Parathyroid adenoma (tissue), 2 donors: ENCODE measurements around the gene RAC3.

Experiments used
- H2AFZ ChIP-seq: fragments of 300-600 bp; sonication (generic); one replicate; pipeline ENCODE4 v1.7.0; 2017; ENCODE audit warnings: antibody characterized with exemption, mild to moderate bottlenecking
- H3K27ac ChIP-seq: fragments of 300-600 bp; sonication (generic); one replicate; pipeline ENCODE4 v1.7.0; 2017
- H3K27me3 ChIP-seq: fragments of 300-600 bp; sonication (generic); one replicate; pipeline ENCODE4 v1.7.0; 2017; ENCODE audit warnings: low read length; ENCODE audit not compliant: control insufficient read depth, insufficient read depth
- H3K36me3 ChIP-seq: fragments of 300-600 bp; sonication (generic); one replicate; pipeline ENCODE4 v1.7.0; 2017; ENCODE audit warnings: low read length; ENCODE audit not compliant: control insufficient read depth, insufficient read depth
- H3K4me1 ChIP-seq: fragments of 300-600 bp; sonication (generic); one replicate; pipeline ENCODE4 v1.7.0; 2017; ENCODE audit warnings: control low read depth
- H3K4me2 ChIP-seq: fragments of 300-600 bp; sonication (generic); one replicate; pipeline ENCODE4 v1.7.0; 2017; ENCODE audit warnings: low read length
- H3K4me3 ChIP-seq: fragments of 300-600 bp; sonication (generic); one replicate; pipeline ENCODE4 v1.7.0; 2017; ENCODE audit warnings: low read depth, low read length
- H3K79me2 ChIP-seq: fragments of 300-600 bp; sonication (generic); one replicate; pipeline ENCODE4 v1.7.0; 2017; ENCODE audit warnings: control low read depth
- H3K9ac ChIP-seq: fragments of 300-600 bp; sonication (generic); one replicate; pipeline ENCODE4 v1.7.0; 2017; ENCODE audit warnings: mild to moderate bottlenecking
- H3K9me3 ChIP-seq: fragments of 300-600 bp; sonication (generic); one replicate; pipeline ENCODE4 v1.7.0; 2017; ENCODE audit warnings: low read length; ENCODE audit not compliant: control insufficient read depth
- TF ChIP-seq, protein P1 (sequence below): fragments of 300-600 bp; sonication (generic); IDR thresholded peaks from one replicate; pipeline ENCODE4 v1.7.0; 2017; ENCODE audit warnings: antibody characterized with exemption, mild to moderate bottlenecking
- donor health status: primary hyperparathyroidism.

The RAC3 gene

DNA sequence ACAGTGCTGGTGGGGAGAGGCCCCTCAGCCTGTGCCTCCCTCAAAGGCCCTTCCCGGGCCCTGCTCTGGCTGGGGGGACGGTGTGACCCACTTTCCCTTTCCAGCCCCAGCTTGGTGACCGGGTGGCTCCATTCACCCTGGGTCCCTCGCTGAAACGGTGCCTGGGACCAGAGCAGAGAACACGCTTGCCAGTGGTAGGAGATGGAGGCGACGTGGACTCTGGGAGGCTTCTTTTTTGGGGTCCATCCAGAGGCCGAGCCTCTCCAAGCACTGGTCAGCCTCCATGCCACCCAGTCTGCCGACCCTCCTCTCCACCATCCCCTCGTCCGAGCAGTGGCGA, 16.5 kb upstream of the RAC3 start:
- Histone ChIP-seq H3K27ac (no peak overlapping the region), H3K79me2 (no peaks in the 10 kb centered on the region), H3K9me3 (no peaks in the 10 kb centered on the region), H3K9ac (no peak overlapping the region), H3K36me3 (no peaks in the 10 kb centered on the region), H2AFZ (no peak overlapping the region), H3K4me2 (no peak overlapping the region), H3K4me1 (no peaks in the 10 kb centered on the region), H3K4me3 (no peak overlapping the region), H3K27me3 (no peaks in the 10 kb centered on the region)
- TF ChIP-seq, protein P1, sequence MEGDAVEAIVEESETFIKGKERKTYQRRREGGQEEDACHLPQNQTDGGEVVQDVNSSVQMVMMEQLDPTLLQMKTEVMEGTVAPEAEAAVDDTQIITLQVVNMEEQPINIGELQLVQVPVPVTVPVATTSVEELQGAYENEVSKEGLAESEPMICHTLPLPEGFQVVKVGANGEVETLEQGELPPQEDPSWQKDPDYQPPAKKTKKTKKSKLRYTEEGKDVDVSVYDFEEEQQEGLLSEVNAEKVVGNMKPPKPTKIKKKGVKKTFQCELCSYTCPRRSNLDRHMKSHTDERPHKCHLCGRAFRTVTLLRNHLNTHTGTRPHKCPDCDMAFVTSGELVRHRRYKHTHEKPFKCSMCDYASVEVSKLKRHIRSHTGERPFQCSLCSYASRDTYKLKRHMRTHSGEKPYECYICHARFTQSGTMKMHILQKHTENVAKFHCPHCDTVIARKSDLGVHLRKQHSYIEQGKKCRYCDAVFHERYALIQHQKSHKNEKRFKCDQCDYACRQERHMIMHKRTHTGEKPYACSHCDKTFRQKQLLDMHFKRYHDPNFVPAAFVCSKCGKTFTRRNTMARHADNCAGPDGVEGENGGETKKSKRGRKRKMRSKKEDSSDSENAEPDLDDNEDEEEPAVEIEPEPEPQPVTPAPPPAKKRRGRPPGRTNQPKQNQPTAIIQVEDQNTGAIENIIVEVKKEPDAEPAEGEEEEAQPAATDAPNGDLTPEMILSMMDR, result no peak

DNA sequence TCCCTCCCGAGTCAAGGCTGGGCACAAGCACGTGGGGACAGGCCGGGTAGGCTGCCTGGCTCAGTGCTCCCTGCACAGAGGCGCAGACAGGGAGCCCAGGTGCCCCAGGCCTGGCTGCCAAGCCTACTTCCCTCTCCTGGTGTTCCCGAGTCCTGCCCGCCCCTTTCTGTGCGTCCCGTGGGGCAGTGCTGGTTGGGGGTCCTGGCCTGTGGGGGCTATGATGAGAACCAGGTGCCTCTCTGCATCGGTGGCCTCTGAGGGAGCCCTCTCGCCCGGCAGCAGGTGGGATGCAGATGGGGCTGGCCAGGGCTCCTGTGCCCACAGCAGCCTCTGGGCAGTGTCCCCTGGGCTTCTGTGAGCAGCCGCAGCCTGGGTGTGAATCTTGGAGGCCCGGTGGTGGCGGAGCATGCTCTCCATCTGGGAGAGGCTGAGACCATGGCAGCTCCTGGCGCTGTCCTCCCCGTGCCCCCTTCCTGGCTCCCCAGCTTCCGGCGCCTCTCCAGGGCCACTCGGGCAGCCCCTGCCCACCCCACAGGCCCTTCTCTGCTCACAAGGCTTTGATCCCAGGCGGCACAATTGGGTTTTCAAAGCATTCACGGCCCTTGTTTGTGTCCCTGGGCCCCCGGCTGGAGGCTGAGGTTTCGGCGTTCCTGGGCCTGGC, 16.0 kb upstream of the RAC3 start:
- H3K4me3 ChIP-seq, result no peak overlapping the region
- no peak overlapping the region for H3K9ac ChIP-seq
- no peaks in the 10 kb centered on the region for H3K36me3 ChIP-seq
- no peaks in the 10 kb centered on the region for H3K9me3 ChIP-seq
- TF ChIP-seq, protein P1, result no peak
- no peaks in the 10 kb centered on the region for H3K4me1 ChIP-seq
- H3K27ac ChIP-seq, result no peak overlapping the region
- no peak overlapping the region for H2AFZ ChIP-seq
- H3K27me3 ChIP-seq, result no peaks in the 10 kb centered on the region
- no peak overlapping the region for H3K4me2 ChIP-seq
- no peaks in the 10 kb centered on the region for H3K79me2 ChIP-seq

DNA sequence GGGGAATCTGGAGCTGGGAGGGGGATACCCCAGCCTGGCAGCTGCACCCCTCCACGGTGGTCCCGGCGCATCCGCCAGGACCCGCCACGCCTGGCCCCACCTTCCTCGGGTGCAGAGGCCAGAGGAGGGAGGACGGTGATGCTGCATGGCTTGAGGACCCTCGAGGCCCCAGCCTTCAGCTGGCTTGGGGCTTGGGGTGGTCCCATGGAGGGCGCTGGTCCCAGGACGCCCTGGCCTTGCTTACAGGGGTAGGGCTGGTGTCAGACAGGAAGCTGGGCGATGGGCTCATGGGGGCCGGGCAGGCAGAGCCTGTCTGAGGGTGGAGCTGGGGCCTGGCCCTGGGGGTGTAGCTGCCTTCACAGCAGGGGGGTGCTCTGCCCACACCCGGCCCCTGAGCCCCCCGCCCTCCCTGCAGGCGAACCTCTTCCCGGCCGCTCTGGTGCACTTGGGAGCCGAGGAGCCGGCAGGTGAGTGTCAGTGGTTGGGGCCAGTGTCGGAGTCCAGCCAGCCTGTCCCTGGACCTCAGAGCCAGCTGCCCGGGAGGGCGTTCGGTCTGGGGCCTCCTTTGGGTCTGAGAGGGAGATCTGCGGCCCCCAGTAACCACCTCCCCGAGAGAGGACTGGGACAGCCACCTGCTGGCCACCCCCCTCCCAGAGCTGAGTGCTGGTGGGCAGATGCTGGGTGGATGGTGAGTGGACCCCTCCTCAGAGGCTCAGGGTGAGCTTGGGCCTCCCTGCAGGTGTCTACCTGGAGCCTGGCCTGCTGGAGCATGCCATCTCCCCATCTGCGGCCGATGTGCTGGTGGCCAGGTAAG, 15.2 kb upstream of the RAC3 start:
- no peaks in the 10 kb centered on the region for H3K36me3 ChIP-seq
- H2AFZ ChIP-seq, result no peak overlapping the region
- H3K4me2 ChIP-seq, result no peak overlapping the region
- peaks cover 1% of the 10 kb centered on the region for H3K4me1 ChIP-seq
- H3K79me2 ChIP-seq, result no peaks in the 10 kb centered on the region
- no peak overlapping the region for H3K9ac ChIP-seq
- TF ChIP-seq, protein P1, result no peak
- H3K27me3 ChIP-seq, result no peaks in the 10 kb centered on the region
- no peak overlapping the region for H3K4me3 ChIP-seq
- H3K9me3 ChIP-seq, result no peaks in the 10 kb centered on the region
- no peak overlapping the region for H3K27ac ChIP-seq

DNA sequence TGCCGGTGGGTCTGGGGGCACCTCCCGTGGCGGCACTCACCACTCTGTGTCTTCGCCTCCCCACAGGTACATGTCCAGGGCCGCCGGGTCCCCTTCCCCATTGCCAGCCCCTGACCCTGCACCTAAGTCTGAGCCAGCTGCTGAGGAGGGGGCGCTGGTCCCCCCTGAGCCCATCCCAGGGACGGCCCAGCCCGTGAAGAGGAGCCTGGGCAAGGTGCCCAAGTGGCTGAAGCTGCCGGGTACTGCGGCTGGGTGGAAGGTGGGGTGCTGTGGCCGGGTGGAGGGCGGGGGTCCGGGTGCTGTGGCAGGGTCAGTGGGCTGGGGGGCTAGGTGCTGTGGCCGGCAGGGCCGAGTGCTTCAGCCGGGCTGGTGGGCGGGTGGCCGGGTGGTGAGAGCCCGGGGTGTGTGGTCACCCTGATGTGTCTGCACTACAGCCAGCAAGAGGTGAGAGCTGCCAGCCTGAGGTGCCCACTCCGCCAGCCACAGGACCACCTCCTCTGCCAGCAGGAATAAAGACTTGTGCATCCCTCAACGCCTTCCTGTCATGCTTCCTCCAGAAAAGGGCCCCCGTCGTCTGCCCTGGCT, 14.5 kb upstream of the RAC3 start:
- no peak overlapping the region for H2AFZ ChIP-seq

More for the DNA sequence above, 14.5 kb upstream of the RAC3 start:
- no peaks in the 10 kb centered on the region for H3K9me3 ChIP-seq
- no peak overlapping the region for H3K4me2 ChIP-seq
- H3K36me3 ChIP-seq, result no peaks in the 10 kb centered on the region
- H3K27ac ChIP-seq, result no peak overlapping the region
- H3K4me1 ChIP-seq, result peaks cover 8% of the 10 kb centered on the region
- TF ChIP-seq, protein P1, result no peak
- H3K79me2 ChIP-seq, result no peaks in the 10 kb centered on the region
- no peak overlapping the region for H3K4me3 ChIP-seq
- H3K9ac ChIP-seq, result no peak overlapping the region
- H3K27me3 ChIP-seq, result no peaks in the 10 kb centered on the region
